T-helper 2 cell (primary cell): ENCODE results near the gene SRPK3.
"Not testable (repeated sequence)": the region's sequence is repeated elsewhere in the genome, so short reads cannot be mapped to it uniquely, and the experiment has no call there.

Source experiments
- DNase-seq, 5 experiments: peaks; one replicate each; pipeline versions ENCODE4 v3.0.0 to v3.0.0-alpha.2; 2012 to 2022

Gene SRPK3

GRCh38 chrX:153746991-153747390 is 33.9 kb upstream of the SRPK3 start:
- not testable (repeated sequence) for DNase-seq

- not testable (repeated sequence) for DNase-seq
Observed at GRCh38 chrX:153749017-153749416, 31.8 kb upstream of the SRPK3 start.

GRCh38 chrX:153750127-153750774 is 30.6 kb upstream of the SRPK3 start:
- no peak for DNase-seq

GRCh38 chrX:153755136-153755535 is 25.7 kb upstream of the SRPK3 start:
- no peak for DNase-seq

GRCh38 chrX:153761863-153762262 is 19.0 kb upstream of the SRPK3 start:
- DNase-seq: no peak

GRCh38 chrX:153762626-153763173 is 18.1 kb upstream of the SRPK3 start:
- no peak for DNase-seq

- DNase-seq: no peak
Observed at GRCh38 chrX:153763298-153763932, 17.4 kb upstream of the SRPK3 start.

GRCh38 chrX:153763989-153764755 is 16.7 kb upstream of the SRPK3 start, which contains the start of gene PLXNB3:
Gene PLXNB3 (plus strand): TSS chrX:153764249. CDS start chrX:153765536, 1,287 bp downstream.
- DNase-seq: peak; percentile 46 to 65 (median 60)

- DNase-seq: no peak
Observed at GRCh38 chrX:153764786-153765137, 16.1 kb upstream of the SRPK3 start.

- no peak for DNase-seq
Observed at GRCh38 chrX:153765138-153766079, 15.4 kb upstream of the SRPK3 start.

- DNase-seq: no peak
Observed at GRCh38 chrX:153766098-153766817, 14.6 kb upstream of the SRPK3 start.

- DNase-seq: no peak
Observed at GRCh38 chrX:153766871-153767673, 13.8 kb upstream of the SRPK3 start.

GRCh38 chrX:153767674-153768055 is 13.2 kb upstream of the SRPK3 start:
- DNase-seq: no peak

- DNase-seq: no peak
Observed at GRCh38 chrX:153768311-153769157, 12.3 kb upstream of the SRPK3 start.

GRCh38 chrX:153769158-153769864 is 11.5 kb upstream of the SRPK3 start:
- DNase-seq: no peak

GRCh38 chrX:153769865-153770600 is 10.8 kb upstream of the SRPK3 start:
- DNase-seq: no peak

GRCh38 chrX:153770601-153771414 is 10.0 kb upstream of the SRPK3 start:
- no peak for DNase-seq
